GDM1 (cell line): ENCODE measurements around the gene SYPL1.
A peak's percentile ranks its signal among the peaks of the same experiment; 100 is the strongest.

Experiments used
- DNase-seq: peaks from one replicate; lab custom pipeline; 2025; lab: John Stamatoyannopoulos, UW

Gene SYPL1

DNA sequence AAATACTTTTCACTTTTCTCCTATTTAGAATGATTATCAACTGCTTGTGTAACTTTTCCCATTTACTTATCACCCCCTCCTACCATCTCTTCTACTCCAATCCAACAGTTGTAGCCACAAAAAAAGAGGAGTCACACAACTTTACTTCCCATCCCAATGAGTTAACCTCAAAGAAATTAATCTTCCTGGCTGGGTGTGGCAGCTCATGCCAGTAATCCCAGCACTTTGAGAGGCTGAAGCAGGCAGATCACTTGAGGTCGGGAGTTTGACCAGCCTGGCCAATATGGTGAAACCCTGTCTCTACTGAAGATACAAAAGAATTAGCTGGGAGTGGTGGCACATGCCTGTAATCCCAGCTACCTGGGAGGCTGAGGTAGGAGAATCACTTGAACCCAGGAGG, 19.9 kb downstream of the SYPL1 start:
- DNase-seq = no peak

DNA sequence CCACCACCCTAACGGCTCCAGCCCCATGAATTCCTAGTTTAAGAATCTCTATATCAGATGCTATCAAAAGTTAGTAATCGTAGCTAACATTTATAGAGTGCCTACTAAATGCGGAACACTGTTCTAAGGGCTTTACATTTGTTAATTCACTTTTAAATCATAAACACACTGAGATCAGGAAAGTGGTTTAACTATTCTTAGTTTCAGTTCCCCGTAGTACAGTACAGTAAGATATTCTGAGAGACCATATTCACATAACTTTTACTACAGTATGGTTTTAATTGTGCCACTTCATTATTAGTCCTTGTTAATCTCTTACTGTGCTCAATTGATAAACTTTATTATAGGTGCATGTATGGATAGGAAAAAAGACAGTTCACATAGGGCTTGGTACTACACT, 22.5 kb downstream of the SYPL1 start:
- no peak for DNase-seq

DNA sequence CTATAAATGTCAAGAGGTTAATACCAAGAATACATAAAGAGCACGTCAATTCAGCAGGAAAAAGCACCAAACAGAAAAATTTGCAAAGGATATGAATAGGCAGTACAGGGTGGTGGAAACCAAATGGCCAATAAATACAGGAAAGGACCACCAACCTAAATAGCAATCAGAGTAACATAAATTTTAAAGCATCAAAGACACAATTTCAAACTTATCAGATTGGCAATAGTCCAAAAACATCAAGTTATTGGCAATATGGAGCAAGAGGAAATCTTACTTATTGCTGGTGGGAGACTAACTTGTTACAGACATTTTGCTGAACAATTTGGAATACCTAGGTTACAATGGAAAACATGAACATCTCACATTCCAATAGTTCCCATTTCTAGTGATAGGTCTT, 24.1 kb downstream of the SYPL1 start:
- no peak for DNase-seq

DNA sequence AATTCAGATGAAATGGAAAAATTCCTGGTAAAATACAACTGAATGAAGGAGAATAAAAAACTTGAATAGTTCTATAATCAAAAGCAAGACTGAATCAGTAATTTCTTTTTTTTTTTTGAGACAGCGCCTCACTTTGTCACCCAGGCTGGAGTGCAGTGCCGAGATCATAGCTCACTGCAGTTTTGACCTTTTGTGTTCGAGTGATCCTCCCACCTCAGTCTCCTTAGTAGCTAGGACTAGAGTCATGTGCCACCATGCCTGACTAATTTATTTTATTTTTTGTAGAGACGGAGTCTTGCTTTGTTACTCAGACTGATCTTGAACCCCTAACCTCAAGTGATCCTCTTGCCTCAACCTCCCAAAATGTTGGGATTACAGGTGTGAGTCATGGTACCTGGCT, 26.1 kb downstream of the SYPL1 start:
- DNase-seq = no peak

DNA sequence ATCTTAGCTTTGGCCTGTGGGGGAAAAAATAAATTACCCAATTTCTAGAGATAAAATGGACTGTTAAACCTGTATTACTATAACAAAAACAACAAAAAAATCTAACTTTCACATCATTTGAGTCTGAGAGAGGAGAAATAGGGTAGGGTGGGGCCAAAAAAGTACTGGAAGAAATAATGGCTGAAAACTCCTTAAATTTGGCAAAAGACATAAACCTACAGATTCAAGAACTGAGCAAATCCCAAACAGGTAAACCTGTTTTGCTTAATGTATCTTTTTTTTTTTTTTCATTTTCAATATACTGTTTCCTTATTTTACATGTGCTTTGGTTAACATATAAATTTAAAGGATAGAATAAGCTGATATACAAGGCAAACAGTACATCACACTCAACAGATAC, 27.1 kb downstream of the SYPL1 start:
- DNase-seq = no peak

DNA sequence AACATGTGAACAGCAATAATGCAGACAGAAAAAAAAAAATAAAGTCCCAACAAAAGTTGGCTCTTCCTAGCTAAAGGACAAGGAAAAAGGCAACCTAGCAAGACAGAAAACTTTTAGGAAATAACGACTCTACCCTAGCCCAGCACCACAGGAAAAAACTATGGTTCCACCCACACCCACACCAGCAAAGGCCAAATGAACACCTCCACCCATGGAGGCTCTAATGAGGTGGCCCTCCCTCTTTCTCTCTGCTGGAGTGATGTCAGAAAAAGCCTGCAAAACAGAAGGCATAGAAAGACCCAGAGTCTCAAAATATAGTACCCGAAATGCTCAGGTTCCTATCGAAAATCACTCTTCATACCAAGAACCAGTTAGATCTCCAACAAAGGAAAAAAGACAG, 28.4 kb downstream of the SYPL1 start:
- no peak for DNase-seq

DNA sequence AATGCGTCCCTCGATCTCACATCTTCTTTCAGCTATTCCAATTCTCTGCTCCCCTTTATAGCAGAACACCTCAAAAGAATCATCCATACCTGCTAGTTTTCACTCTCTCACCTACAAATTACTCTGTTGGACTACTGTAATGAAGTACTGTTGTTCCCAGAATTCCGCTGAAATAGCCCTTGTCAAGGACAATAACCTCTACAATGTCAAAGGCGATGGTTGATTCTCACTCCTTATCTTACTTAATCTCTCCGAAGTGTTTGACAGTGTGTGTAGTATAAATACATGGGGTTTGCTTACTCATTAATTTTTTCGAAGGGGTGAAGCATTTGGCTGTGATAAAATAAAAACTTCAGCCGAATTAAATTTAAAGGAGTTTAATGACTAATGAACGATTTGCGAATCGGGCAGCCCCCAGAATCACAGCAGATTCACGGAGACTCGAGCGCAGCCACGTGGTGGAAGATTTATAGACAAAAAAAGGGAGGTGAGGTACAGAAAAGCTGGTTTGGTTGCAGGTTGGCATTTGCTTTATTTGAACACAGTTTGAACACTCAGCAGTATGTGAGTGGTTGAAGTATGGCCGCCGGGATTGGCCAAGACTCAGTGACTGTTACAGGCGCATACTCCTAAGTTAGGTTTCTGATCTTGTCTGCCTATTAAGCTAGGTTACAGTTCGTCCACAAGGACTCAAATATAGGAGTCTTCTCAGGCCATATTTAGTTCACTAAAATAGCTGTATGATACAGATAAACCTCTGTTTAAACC, 29.8 kb downstream of the SYPL1 start:
- DNase-seq = no peak

DNA sequence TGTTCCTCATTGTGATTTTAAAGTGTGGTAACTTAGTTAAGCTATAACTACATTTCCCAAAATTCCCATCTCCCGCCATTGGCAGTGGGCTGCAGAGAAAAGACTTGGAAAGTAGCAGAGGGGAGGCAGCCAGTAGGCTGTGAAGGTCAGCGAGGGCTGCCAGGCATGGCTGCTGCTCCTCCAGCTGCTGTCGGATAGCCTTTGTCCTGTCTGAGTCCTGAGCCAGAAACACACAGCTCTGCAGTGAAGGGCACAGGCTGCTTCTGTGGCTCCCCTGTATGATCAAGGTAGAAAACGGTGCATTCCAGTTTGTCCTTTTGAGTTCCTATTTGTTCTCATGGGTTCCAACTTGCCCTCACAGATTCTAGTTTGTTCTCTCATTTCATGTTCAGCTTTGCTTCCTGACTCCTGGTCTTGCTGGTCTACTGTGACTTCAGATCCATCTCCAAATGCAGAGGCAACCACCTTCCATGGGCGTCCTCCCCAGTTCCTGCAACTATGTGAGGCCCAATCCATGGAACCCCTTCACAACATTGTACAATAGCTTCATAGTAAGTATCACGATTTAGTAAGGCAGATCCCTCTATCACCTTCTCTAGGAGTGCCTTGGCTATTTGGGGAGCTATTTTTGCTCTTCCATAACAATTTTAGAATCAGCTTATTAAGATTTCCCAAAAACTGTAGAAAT, 31.7 kb downstream of the SYPL1 start:
- DNase-seq = no peak

DNA sequence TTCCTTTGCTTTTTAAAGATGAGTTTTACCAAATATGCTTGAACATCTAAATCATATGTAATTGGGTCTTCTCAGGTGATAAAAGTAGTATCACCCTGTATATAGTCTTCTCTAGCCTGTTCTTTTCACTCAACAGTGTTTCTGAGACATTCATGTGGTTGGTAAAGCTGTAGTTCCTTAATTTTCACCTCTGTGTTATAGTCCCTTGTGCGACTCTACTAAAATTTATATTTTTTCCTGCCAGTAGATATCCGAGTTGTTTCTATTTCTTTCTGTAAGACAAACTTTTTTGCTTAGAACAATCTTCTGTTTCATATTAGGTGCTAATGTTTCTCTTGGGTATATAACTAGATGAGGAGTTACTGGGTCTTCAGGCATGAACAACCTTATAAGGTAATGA, 35.6 kb downstream of the SYPL1 start:
- DNase-seq = no peak

DNA sequence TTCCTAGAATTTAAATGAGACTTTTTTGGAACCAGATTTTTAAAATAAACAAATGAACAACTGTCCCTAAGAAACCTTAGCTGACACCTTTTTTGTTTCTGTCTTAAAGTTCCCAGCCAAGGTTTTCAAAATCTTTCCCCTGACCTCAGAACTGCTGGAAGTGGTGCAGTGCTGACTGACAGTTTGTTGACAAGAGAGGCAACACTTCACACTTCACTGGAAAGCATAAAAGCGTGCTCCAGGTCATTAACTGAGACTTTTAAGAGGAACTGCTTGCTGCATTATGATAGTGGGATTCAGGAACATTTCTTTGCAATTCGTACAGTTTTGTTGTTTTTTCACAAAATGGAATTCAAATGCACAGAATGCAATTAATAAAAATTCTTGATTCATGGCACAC, 36.2 kb downstream of the SYPL1 start:
- DNase-seq = no peak

DNA sequence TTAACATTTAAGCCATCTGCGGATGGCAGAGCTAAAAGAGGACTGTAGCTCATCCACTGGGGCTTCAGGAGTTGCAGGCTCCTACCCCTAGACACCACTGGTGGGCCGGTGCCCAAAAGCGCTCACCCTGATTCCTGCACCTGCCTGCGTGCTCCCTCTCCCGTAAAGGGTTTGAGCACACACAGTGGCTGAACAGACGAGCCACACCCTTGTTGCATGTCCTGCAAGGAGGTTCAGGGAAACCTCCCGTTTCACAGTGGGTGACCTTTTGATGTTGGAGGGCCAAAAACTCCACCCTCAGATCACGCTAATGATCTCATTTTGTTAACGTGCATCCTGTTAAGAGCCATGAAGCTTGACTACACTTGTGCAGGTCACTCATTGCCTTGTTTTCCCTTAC, 37.9 kb downstream of the SYPL1 start:
- DNase-seq = no peak

DNA sequence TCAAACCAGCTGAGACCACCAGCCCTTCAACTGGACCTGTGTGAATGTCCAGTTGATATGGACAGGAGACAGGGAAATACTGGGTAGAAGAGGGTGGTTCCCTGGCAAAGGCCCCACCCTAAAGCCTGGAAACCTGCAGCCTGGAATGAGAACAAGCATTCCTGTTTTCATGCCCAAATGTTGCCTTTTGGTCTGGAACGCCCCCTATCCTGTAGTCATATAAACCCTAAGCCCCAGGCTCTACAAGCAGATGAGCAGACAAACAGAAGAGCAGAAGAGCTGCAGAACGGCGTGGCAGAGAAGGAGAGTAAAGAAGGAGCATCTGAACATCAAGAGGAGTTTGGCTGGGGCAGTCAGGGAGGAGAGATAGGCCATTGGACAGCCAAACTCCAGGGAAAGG, 38.4 kb downstream of the SYPL1 start:
- DNase-seq = no peak

DNA sequence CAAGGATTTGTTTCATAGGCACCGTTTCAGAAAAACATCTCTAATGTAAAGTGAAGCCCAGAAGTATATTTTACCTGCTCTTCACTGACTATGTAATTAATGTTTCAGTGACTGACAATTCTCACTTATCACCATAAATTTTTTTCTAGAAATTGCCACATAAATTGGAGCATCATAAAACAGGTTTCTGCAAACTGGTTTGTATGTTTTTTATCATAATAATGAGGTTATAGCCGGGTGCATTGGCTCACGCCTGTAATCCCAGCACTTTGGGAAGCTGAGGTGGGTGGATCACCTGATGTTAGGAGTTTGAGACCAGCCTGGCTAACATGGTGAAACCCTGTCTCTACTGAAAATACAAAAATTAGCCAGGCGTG, 39.4 kb downstream of the SYPL1 start:
- no peak for DNase-seq

DNA sequence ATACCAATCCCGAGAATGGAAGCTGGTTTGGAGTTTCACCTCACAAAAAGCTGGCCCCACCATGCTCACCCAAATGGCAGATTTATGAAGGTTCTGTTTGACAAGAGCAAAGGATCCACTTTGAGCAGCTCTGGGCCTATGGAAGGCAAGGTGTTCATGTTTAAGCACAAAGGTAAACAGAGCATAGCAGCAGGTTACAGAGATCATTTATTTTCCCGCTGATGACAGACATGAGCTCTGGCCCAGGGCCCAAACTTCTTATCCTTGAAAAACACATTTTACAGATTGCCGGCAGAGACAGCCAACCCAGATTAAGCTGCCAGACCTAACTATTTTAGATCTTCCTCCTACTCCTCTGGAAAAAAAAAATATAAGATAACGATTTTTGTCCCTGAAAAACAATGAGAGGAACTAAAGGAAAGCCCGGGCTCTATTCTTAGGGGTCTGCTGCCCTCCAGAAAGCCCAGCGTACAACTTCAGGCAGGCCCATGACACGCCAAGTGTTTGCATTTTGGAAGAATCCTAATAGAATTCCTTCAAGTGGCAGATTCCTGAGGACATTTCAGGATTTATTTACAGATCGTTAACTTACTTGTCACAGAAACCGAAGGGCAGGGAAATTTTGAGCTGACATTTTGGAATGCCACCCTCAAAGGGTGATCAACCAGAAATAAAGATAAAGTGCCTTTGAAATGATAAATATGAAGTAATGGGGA, 40.0 kb downstream of the SYPL1 start:
- DNase-seq = peak; percentile 60

DNA sequence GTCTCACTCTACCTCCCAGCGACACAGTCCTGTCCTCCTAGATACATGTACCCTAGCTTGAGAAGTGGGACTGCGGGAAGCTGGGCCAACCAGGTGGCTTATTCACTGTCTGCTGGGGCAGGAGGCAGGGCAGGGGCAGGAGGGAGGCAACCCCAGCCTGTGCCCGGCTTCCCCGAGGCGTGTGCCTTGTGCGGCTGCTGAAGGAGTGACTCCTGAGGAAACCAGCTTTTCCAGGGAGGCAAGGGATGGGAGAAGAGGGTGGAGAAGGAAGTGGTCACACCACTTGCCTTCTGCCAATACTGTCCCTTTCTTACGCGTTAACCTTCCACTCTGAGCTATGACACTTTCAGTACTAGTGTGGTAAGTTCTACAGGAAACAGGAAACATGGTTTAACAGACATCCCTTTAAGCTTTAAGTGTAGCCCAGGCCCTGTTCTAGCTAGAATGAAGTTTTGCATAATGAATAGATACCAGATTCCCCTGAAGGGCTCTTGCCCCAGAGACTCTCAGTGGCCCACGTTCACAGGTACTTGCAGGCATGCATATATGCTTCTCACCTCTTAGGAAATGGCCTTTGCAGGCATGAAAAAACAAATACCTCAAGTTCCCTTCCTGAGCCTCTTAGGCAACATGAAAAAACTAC, 40.6 kb downstream of the SYPL1 start:
- DNase-seq = peak; percentile 93

DNA sequence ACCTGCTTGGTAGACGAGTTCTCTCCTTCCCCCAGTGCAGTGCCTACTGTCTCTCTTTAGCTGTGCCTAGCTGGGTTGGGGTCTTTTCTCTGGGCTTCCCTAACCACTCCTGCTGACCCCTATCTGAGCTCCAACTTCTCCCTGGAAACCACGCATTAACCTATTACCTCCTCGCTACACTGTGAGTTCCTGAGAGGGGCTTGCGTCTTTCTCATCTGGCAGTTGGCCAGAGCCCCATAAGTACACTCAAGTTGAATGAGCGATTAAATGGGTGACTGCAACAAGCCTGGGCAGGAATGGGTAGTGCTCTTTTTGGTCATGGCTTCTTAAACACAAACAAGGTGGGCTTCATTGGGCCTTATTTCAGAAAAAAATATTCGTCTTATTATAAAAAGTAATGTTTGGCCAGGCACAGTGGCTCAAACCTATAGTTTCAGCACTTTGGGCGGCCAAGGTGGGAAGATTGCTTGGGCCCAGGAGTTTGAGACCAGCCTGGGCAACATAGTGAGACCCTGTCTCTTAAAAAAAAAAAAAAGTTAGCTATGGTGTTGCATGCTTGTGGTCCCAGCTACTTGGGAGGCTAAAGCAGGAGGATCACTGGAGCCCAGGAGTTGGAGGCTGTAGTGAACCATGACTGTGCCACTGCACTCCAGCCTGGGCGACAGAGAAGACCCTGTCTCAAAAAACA, 41.4 kb downstream of the SYPL1 start:
- no peak for DNase-seq

DNA sequence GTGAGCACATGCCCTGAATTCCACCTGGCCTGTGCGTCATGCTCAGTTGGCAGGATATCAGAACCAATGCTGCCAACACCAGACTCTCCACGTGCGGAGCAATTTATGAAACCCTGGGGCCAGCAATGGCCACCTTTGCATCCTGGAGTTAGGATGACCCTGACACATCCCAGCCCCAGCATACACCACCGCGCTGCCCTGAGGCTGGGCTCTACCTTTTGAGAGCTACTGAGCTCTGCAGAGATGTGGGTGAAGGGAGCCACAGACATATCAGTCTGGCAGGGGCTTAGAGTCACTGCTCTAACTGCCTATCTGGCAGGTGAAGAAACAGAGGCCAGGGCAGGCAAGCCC, 41.9 kb downstream of the SYPL1 start:
- no peak for DNase-seq

DNA sequence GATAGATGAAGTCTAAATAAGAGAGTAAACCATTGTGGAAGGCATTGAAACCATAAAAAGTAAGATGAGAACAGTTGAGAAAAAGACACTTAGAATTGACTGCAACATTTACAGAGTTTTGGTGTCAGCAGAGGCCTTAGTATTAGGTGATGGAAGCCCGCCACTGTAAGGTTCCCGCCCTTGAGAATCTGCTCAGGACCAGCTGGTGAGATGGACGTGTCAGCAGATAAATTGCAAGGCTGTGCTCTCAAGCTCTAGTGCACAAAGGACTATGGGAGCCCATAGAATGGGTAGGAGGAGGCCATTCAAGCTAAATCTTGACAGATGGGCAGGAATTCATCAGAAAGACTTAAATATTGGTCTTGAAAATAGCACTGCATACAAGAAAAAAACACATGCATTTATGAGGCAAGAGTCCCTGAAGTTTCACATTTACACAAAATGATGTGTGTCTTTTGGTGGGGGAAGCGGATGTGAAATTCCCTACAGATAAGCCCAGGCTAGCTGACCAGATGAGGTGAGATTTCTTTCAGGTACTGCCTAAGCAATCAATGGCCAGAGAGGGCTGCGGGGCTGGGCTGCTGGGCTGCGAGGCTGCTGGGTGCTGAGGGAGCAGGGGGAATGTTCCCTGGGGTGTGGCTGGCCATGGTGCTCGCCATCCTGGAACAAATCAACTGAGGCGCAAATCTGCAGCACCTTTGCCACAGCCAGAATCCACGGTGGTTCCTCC, 42.5 kb downstream of the SYPL1 start:
- no peak for DNase-seq

DNA sequence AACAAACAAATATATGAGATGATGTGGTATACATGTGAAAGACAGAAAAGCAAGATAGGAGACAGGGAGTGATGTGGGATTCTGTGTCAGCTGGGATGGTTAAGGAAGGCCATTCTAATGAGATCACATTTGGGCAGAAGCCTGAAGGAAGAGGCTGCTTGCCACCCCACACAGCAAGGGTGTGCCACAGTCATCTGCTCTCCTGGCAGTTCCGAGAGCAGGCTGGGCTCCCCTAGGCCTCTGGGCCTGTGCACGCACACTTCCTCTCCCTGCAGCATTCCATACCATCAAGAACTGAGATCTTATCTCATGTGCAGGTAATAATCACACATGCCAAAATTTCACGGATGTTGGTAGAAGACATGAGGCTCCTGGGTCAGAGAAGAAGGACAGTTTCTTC, 43.1 kb downstream of the SYPL1 start:
- no peak for DNase-seq

DNA sequence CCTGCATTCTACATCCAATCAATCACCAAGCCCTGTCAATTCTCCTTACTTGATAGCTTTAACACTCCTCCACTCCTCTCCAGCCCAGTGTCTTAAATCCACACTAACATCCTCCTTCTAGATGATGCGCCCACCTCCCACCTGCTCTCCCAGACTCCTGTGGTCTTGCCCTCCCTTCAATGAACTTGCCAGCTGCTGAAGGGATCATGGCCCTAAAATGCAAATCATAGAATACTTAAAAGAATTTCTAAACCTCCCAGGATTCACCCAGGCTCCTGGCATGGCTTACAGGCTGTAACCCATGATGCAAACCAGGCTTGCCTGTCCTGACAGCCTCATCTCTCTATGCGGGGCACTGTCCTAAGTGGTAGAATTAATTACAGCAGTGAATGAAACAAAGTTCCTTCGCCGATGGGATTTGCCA, 43.6 kb downstream of the SYPL1 start:
- DNase-seq = no peak

DNA sequence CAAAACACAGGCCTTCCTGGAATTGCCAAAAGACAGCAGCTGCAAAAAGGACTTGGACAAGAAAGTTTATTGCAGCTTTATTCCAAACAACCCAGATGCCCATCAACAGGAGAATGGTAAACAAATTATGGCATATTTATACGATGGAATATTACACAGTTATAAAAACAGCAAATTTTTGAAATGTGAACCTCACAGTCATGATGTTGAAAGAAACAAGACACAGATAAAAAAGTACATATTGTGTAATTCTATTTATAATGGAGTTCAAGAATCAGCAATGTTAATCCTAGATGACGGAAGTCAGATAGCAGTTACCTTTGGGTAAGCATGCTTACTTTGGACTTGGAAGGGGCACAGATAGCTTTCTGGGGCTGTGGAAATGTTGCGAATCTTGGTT, 44.4 kb downstream of the SYPL1 start:
- no peak for DNase-seq
